ENCODE measurements around the gene DLG5. TPM values are rescaled to one million over a fixed set of nuclear protein-coding genes. Genes with fewer than 3 reads are reported as not detected.

DLG5 gene
- polyA plus RNA-seq, 2 of the 4 experiments (the other 2 are of a cell fraction) = 17.0 to 30.9 TPM

DNA sequence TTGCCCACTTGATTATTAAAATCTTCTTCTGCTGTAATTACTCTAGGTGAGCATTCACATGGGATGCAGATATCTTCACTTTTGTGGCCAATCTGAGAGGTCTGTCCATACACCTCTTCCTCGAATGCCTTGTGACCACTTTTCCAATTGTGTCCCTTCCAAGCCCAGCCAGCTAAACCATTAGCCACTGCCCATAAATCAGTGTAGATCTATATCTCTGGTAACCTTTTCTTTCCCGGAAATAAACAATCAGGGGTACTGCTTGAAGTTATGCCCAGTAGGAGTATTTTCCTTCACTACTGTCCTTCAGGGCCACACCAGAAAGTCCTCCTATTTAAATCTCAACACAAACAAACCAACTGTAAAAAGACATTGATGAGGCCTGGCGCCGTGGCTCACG lies 184.4 kb downstream of the DLG5 start:
- ChIA-PET CTCF (interaction anchor here (1.0 kb wide), 1 partner anchor 97 kb away, joined by 3 read pairs; no protein-coding TSS in a partner anchor), POLR2A (interaction anchor here (0.7 kb wide), 1 partner anchor 572 kb away, joined by 6 read pairs; no protein-coding TSS in a partner anchor)
- TF ChIP-seq, protein P1, sequence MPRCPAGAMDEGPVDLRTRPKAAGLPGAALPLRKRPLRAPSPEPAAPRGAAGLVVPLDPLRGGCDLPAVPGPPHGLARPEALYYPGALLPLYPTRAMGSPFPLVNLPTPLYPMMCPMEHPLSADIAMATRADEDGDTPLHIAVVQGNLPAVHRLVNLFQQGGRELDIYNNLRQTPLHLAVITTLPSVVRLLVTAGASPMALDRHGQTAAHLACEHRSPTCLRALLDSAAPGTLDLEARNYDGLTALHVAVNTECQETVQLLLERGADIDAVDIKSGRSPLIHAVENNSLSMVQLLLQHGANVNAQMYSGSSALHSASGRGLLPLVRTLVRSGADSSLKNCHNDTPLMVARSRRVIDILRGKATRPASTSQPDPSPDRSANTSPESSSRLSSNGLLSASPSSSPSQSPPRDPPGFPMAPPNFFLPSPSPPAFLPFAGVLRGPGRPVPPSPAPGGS (IDR thresholded peaks at IDR 0.05) = no peak
- no peak for TF ChIP-seq ESRRA (IDR thresholded peaks at IDR 0.05; ENCODE audit: borderline replicate concordance, low read length)
- no peak for TF ChIP-seq BHLHE40 (IDR thresholded peaks at IDR 0.05; ENCODE audit: low read depth, low read length)
- TF ChIP-seq RFX5 (IDR thresholded peaks at IDR 0.05) = no peak
- TF ChIP-seq, protein P2, sequence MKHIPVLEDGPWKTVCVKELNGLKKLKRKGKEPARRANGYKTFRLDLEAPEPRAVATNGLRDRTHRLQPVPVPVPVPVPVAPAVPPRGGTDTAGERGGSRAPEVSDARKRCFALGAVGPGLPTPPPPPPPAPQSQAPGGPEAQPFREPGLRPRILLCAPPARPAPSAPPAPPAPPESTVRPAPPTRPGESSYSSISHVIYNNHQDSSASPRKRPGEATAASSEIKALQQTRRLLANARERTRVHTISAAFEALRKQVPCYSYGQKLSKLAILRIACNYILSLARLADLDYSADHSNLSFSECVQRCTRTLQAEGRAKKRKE (CRISPR knock-in tag; IDR thresholded peaks at IDR 0.05; ENCODE audit: low read depth) = no peak
- TF ChIP-seq RNF2 (IDR thresholded peaks at IDR 0.05; ENCODE audit: borderline replicate concordance, low read depth) = no peak
- TF ChIP-seq HOXA7 (CRISPR knock-in tag; IDR thresholded peaks at IDR 0.05) = no peak
- ATAC-seq (no peak), DNase-seq (ENCODE audit: low read depth in 1 of 2, low spot score in 1 of 2) (no peak), FAIRE-seq (no peak)
- Histone ChIP-seq H3K9me3 (no peaks in the 10 kb centered on the region), H3K4me2 (no peak overlapping the region), H3K27ac (no peak overlapping the region), H3K4me3 (no peak overlapping the region), H3K4me1 (peaks cover 11% of the 10 kb centered on the region; the same call in 2 of the 3 replicates)
- 92% methylated on average over 5 of the region's 5 CpGs for WGBS (ENCODE audit: missing lambda C conversion rate)

DNA sequence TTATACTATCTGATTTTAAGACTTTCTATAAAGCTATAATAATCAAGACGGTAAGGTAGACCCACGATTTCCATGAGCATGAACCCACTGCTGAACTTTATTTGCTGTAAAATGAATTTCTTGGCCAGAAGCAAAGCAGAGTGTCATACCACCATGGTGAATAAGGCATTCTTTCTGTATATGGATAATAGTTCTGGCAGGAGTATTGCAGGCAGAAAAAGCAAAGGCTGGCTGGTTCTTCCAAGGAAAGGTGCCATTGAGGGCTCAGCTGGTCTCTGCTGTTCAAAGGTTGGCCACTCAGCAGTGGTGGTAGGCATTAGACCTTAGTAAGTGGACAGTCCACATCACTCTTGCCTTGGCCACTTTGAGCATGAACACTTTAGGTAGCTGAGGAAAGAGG lies 184.8 kb downstream of the DLG5 start:
- ATAC-seq = no peak
- no peak overlapping the region for H3K4me3 ChIP-seq
- DNase-seq (ENCODE audit: low read depth in 1 of 2, low spot score in 1 of 2) = no peak
- POLR2A ChIA-PET = interaction anchor here (0.6 to 0.7 kb wide), 2 partner anchors 572 to 576 kb away, joined by 4 to 6 read pairs; no protein-coding TSS in a partner anchor
- FAIRE-seq = no peak
- CTCF ChIA-PET = interaction anchor here (0.6 to 1.0 kb wide), 3 partner anchors 97 to 190 kb away, joined by 3 to 6 read pairs (median 3); no protein-coding TSS in a partner anchor
- 81% methylated on average over 2 of the region's 2 CpGs for WGBS (ENCODE audit: missing lambda C conversion rate)
- H3K4me2 ChIP-seq = no peak overlapping the region
- H3K4me1 ChIP-seq = peaks cover 11% of the 10 kb centered on the region; the same call in 2 of the 3 replicates
- H3K9me3 ChIP-seq = no peaks in the 10 kb centered on the region
- no peak for TF ChIP-seq HOXB13 (CRISPR knock-in tag; IDR thresholded peaks at IDR 0.05; ENCODE audit: low read depth)
- no peak for TF ChIP-seq POLR2AphosphoS2 (conservative IDR thresholded peaks at IDR 0.05; ENCODE audit: low read length)
- no peak for TF ChIP-seq TP53 (CRISPR knock-in tag; IDR thresholded peaks at IDR 0.05)
- no peak for TF ChIP-seq MAFK (IDR thresholded peaks at IDR 0.05; ENCODE audit: partially characterized antibody)
- no peak for TF ChIP-seq RARB (CRISPR knock-in tag; IDR thresholded peaks at IDR 0.05)
- no peak for TF ChIP-seq SREBF2 (IDR thresholded peaks at IDR 0.05)
- TF ChIP-seq HDAC2 (IDR thresholded peaks at IDR 0.05) = no peak
- TF ChIP-seq POLR2A (IDR thresholded peaks at IDR 0.05; ENCODE audit: low read length) = no peak
- TF ChIP-seq, protein P3, sequence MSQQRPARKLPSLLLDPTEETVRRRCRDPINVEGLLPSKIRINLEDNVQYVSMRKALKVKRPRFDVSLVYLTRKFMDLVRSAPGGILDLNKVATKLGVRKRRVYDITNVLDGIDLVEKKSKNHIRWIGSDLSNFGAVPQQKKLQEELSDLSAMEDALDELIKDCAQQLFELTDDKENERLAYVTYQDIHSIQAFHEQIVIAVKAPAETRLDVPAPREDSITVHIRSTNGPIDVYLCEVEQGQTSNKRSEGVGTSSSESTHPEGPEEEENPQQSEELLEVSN (IDR thresholded peaks at IDR 0.05; ENCODE audit: borderline replicate concordance, low read depth) = no peak
- TF ChIP-seq, protein P4, sequence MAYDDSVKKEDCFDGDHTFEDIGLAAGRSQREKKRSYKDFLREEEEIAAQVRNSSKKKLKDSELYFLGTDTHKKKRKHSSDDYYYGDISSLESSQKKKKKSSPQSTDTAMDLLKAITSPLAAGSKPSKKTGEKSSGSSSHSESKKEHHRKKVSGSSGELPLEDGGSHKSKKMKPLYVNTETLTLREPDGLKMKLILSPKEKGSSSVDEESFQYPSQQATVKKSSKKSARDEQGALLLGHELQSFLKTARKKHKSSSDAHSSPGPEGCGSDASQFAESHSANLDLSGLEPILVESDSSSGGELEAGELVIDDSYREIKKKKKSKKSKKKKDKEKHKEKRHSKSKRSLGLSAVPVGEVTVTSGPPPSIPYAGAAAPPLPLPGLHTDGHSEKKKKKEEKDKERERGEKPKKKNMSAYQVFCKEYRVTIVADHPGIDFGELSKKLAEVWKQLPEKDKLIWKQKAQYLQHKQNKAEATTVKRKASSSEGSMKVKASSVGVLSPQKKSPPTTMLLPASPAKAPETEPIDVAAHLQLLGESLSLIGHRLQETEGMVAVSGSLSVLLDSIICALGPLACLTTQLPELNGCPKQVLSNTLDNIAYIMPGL (CRISPR knock-in tag; IDR thresholded peaks at IDR 0.05; ENCODE audit: borderline replicate concordance) = no peak
- TF ChIP-seq RCOR1 (IDR thresholded peaks at IDR 0.05; ENCODE audit: low read depth, low read length) = no peak
- TF ChIP-seq, protein P2 (CRISPR knock-in tag; IDR thresholded peaks at IDR 0.05; ENCODE audit: low read depth) = no peak
- TF ChIP-seq ZSCAN20 (CRISPR knock-in tag; IDR thresholded peaks at IDR 0.05) = no peak
- TF ChIP-seq FOSB (CRISPR knock-in tag; IDR thresholded peaks at IDR 0.05) = no peak
- no peak for TF ChIP-seq EHMT2 (IDR thresholded peaks at IDR 0.05; ENCODE audit: low read depth)
- no peak for TF ChIP-seq RAD21 (conservative IDR thresholded peaks at IDR 0.05 in 1 of 2, IDR thresholded peaks at IDR 0.05 in 1 of 2)
- no peak for TF ChIP-seq RNF2 (IDR thresholded peaks at IDR 0.05; ENCODE audit: borderline replicate concordance, low read depth)
- no peak for TF ChIP-seq HEYL (CRISPR knock-in tag; IDR thresholded peaks at IDR 0.05)
- TF ChIP-seq BHLHE40 (IDR thresholded peaks at IDR 0.05; ENCODE audit: low read depth, low read length) = no peak
- TF ChIP-seq RFX5 (IDR thresholded peaks at IDR 0.05) = no peak
- no peak overlapping the region for H3K27ac ChIP-seq

All from A549 (cell line).